HG02885 (cell line): ENCODE measurements around the gene ATF6.
A peak's percentile ranks its signal among the peaks of the same experiment; 100 is the strongest.
"Not testable (repeated sequence)": the region's sequence is repeated elsewhere in the genome, so short reads cannot be mapped to it uniquely, and the experiment has no call there.

Experiments used
- ATAC-seq: cut with Tn5 transposase; IDR thresholded peaks from one replicate; pipeline ENCODE4 v1.9.1; 2021; ENCODE audit warnings: mild to moderate bottlenecking; ENCODE audit not compliant: unreplicated experiment, poor library complexity

ATF6 gene

DNA sequence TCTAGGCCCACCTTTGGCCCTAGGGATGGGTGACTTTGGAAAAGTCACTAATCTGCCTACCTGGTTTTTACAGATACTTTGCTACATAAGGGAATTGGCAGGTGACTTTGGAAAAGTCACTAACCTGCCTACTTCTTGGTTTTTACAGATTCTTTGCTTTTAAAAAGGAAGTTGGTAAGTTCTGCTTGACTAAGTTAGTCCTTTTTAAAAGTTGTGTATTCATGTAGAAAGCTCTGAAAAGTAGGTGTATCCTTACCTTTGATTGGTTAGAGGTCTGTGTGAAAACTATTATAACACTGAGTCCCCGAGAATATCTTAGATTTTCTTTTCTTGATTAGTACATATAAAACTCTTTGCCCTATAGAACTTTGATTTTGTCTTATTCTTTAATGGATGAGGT is 12.4 kb downstream of the ATF6 start:
- ATAC-seq = no peak

DNA sequence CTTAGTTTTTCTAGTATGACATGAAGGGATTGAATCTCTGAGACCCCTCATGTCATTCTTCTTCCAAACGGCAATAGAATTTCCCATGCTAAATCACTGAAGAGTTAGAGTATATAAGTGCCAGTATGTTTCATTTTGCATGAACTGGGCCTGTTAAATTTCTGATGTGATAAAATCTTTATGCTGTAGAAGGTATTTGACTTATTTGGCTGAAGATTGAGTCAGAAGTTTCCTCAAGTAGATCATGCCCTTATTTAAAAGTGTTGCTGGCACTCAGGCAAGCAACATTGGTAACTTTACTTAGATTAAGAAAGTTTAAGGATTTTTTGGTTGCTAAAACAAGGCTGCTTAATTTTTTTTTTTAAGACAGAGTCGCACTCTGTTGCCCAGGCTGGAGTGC is 13.3 kb downstream of the ATF6 start:
- no peak for ATAC-seq

DNA sequence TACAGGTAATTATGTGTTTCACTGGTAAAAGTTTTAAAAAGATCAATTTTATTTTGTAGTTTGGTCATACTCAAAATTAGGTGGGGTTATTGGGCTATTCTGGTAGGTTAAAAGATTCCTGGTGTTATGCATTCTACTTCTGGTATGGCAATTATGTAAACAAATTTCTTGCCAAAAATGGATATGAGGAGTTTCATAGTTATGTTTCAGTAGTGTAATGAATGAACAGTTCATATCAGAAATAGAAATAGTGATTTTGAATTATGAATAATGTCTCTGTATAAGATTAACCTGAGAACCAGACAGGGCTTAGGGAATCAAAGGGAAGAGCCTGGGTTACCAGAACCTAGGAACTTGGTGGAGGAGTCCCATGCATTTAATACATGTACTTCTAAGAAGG is 15.9 kb downstream of the ATF6 start:
- no peak for ATAC-seq

DNA sequence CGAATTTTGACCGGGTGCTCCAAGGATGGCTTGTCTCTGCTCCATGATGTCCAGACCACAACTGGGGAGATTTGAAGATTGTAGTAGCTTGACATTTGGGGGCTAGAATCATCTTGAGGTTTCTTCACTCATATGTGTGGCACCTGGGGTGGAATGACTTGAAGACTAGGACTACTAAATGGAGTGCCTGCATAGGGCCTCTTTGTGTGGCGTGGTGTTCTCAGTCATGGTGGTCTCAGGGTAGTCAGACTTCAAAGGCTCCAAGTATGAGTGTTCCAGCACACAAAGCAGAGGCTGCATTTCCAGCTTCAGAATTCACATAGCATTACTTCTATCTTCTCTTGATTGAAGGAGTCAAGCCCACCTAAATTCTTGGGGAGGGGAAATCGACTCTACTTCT is 16.8 kb downstream of the ATF6 start:
- no peak for ATAC-seq

DNA sequence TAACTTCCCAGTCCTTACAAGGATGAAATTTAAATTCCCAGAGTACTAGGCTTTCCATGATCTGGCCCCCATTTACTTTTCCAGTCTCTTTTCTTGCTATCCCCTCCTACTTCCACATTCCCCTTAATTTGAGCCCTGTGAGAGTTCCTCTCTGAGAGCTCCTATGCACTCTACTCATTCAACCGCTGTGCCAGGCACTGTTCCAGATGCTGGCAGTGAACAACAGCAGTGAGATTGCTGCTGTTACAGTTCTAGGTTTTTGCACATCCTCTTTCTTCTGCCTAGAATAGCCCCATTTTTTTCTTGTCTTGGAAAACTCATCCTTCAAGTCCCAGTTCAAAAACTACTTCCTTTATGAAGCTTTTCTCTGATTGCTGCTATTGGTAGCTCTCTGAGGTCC is 18.8 kb downstream of the ATF6 start:
- no peak for ATAC-seq

DNA sequence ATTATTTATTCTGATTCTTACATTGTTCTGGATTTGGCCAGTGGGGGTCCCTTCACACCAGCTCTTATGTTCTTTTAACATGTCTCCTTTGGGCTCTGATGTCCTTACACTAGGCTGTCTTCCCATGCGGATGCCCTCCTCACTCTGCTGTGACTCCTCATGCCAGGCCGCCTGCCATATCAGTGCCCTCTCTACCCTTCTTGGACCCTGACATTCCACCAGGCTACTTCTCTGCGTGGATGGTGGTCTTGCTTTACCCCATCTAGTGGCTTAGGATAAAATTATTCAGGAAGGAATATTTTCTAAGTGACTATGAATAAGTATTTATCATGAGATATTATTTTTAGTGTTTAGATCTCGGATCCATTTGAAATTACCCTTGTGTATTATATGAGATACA is 21.2 kb downstream of the ATF6 start:
- ATAC-seq = no peak

DNA sequence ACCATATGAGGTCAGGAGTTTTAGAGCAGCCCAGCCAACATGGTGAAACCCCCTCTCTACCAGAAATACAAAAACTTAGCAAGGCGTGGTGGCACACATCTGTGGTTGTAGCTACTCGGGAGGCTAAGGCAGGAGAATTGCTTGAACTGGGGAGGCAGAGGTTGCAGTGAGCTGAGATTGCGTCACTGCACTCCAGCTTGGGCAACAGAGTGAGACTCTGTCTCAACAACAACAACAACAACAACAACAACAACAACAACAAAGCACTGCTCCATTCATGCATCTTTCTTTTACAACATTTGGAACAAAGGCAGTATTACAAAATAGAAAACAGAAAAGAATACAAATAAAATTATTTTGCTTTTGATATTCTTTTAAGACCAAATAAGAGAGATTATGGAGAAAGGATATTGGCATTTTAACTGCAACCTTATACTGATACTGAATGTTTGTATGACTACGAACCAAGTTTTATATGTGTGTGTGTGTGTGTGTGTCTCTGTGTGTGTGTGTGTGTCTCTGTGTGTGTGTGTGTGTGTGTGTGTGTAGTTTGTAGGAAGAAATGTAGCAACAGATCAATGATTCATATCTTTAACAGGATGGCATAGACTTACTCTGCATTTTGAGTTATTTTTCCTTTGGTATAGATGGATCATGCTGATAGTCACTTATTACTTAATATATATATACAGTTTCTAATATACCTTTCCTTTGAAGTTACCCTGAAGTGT is 24.6 kb downstream of the ATF6 start:
- no peak for ATAC-seq

DNA sequence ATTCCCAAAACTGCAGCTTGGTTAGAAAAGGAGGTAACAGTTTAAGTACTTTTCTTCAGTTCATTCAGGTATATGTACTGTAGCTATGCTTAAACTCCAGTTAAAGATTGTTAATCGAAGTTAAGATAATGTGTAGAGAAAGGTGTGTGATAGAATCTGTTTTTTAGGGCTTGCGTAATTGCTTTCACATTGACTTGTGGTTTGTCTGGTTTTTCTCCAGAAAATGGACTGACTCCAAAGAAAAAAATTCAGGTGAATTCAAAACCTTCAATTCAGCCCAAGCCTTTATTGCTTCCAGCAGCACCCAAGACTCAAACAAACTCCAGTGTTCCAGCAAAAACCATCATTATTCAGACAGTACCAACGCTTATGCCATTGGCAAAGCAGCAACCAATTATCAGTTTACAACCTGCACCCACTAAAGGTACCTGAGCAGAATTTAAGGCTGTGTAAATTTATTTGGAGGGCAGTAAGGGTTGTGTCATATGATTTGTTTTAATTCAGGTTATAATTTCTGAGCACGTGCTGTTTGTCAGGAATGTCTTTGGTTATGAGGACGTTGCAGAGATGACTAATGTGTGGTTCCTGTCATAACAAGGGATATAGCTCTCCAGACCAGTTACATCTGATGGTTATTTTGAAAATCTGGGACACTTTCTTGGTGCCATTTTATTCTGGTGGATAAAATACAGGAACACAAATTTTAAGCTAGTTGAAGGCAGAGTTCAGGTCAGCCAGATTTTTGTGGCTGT is 26.0 kb downstream of the ATF6 start:
- ATAC-seq = no peak

DNA sequence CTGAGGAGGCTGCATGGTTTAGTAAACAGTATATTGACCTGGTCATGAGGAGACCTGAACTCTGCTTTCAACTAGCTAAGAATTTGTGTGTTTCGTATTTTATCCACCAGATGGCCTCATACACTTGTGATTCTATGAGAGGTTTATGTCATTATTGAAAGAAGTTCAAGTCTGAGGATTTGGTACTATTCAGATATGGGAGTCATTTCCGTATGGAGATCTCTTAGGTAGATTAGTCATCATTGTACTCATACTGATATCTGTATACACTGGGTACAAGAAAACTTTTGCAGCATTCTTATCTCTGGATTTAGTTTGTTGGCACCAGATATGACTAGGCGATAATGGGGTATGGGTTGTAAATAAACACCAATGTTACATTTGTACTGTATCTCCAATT is 26.6 kb downstream of the ATF6 start:
- peak; percentile 52 for ATAC-seq

DNA sequence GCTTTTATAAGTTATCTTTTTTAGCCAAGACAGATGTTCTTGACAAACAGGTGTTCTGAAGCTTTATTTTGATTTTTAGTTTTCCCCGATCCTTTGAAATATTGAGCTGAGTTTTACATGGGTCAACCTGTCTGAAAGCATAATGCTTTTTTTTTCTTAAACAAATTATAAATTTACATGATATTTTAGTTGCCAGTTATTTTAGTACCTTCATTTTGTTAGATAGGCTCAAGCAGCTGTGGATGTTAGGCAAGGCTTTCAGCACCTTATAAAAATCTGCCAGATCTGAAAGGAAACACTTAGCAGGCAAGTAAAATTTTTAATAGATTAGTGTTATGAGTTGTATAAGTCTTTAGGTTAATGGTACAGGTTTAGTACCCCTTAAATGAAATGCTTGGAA is 33.7 kb downstream of the ATF6 start:
- no peak for ATAC-seq

DNA sequence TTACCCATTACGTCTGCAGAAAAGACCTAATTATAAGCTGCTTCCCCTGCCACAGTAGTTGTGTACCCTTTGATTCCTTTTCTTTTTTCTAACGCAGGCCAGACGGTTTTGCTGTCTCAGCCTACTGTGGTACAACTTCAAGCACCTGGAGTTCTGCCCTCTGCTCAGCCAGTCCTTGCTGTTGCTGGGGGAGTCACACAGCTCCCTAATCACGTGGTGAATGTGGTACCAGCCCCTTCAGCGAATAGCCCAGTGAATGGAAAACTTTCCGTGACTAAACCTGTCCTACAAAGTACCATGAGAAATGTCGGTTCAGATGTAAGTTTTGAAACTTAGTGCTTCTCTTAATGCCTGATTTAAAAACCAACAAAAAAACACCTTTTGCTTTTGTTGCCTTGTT is 35.8 kb downstream of the ATF6 start:
- ATAC-seq = no peak

DNA sequence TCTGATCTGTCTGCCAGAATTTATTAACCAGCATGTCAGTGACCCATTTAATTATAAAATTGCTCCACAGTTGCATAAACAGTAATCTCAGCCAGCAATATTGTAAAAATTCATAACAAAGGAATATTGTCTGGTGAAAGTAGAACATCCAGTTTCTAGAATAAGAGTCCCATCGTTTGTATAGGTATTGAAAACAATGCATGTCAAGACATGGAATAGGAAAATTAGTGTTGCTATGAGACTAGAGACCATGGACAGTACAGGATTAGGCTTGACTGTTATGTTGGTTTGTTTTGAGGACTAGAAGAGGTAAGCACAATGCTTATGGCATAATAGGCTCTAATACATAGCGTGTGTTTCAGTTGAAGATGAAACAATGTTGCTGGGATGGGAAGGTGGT is 37.1 kb downstream of the ATF6 start:
- no peak for ATAC-seq

DNA sequence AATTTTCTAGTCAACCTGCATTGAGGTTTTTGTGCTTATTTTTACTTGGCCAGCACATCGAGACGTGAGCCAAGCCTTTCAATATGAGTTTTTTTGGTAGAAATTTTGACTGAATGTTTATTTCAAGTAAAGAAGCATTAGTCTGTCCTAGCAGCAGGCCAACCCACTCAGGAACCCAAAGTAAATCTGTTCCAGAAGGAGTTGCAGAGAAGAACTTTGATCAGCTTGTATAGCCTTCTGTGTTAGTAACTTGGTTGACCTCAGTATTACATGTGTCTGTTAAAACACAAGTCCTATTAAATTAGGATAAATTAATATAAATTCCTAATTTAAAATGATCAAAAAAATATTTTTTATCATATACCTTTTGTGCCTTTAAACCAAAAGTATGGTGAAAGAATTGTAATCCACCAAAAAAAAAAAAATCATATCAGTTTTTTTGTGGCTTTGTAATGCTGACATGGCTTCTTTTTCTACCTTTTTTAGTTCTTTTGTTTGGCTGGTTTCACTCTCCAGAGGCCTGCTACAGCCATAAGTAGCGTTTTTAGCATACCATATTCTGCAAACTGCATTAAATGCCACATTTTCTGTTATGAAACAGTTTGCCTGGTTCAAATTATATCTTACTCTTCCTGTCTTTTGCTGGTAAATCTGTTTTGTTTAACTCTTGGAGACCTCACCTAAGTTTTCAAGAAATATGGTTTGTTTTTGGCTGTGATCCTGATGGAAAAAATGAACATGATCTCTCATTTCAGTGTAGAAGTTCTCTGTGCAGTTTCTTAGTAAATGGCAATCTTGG is 39.5 kb downstream of the ATF6 start:
- no peak for ATAC-seq

DNA sequence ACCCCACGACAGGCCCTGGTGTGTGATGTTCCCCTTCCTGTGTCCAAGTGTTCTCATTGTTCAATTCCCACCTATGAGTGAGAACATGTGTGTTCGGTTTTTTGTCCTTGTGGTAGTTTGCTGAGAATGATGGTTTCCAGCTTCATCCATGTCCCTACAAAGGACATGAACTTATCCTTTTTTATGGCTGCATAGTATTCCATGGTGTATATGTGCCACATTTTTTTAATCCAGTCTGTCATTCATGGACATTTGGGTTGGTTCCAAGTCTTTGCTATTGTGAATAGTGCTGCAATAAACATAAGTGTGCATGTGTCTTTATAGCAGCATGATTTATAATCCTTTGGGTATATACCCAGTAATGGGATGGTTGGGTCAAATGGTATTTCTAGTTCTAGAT is 43.1 kb downstream of the ATF6 start:
- ATAC-seq = not testable (repeated sequence)

DNA sequence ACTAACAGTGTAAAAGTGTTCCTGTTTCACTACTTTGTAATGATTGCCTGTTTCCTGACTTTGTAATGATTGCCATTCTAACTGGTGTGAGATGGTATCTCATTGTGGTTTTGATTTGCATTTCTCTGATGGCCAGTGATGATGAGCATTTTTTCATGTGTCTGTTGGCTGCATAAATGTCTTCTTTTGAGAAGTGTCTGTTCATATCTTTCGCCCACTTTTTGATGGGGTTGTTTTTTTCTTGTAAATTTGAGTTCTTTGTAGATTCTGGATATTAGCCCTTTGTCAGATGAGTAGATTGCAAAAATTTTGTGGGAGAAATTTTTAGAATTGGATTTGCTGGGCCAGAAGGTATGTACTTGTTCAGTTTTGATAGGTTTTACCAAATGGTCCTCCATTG is 43.5 kb downstream of the ATF6 start:
- ATAC-seq = not testable (repeated sequence)

DNA sequence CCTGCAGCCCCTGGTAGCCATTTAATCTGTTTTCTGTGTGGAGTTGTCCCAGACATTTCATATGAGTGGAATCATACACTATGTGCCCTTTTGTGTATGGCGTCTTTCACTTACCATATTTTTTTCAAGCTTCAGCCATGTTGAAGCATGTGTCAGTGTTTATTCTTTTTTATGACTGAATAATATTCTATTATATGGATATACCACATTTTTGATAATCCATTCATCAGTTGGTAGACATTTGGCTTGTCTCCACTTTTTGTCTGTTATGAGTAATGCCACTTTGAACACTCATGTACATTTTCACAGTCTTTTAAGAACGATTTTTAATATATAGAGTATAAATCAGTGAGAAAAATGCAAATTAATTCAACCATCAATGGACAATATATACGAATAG is 44.7 kb downstream of the ATF6 start:
- no peak for ATAC-seq

DNA sequence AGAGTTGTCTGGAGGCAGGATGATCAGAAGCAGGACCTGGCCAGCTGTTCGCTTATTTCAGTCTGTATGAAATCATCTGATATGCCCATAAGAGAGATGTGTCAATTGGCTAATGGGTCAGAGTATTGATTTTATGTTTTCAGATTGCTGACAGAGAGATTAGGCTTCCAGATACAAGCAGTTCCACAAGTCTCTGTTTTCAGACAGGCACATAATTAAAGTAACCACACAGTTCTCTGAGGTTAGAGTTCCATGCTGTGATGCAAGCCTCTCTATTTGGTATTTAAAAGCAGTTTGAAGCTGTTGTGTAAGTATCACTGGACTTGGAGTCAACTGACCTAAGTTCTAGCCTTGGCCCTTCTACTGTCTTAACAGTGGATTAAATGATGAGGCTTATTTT is 50.1 kb downstream of the ATF6 start:
- no peak for ATAC-seq

DNA sequence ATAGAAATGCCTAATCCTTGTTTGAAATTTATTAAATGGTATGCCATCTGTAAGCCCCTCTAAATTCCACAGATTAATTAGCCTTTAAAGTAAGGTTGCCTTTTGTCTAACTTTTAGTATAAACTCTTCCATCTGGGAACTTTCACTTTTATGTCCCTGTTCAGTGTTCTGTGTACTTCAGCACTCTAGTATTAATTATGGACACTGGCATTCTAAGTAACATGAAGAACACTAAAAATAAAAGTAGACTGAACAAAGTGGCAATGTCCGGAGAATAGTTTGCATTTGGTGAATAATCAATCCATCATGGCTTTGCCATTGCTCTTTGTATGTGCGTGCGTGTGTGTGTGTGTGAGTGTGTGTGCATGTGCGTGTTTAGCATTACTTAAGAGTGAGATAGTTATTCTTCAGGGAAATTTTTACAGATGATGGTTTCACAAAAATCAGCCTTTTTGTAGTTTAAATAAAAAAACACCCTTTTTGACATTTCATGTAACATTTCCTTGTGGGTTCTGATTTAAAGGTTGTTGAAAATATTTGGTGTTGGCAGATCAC is 51.1 kb downstream of the ATF6 start:
- ATAC-seq = no peak

DNA sequence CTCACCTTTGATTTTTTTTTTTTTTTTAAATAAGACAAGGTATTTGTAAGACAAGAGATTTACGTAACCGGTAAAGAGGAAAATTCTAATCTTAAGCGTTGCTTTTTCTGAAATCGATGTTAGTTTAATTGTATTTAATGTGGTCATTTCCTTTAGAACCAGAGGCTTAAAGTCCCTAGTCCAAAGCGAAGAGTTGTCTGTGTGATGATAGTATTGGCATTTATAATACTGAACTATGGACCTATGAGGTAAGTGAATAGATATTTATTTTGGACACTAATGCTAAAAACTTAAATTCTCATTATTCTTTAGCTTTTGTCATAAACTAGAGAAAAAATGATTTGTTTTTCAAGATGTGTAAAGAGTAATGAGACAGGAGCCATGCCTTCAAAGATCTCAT is 54.8 kb downstream of the ATF6 start:
- ATAC-seq = no peak

DNA sequence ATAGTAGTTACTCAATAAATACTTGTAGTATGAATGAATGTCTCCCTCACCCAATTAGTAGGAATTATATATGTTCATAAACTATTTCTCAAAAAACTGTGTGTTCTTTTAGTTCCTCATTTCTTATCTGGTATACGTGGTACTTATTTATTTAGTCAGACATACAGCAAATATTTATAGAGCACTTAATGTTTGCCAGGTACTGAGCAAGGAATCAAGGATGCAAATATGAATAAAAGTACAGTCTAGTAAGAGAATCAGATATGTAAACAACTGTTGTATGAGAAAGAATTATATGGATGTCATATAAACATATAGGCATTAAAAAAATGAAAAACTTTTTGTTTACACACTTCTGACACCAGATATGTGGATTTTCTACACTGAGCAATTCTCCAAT is 58.5 kb downstream of the ATF6 start:
- no peak for ATAC-seq

DNA sequence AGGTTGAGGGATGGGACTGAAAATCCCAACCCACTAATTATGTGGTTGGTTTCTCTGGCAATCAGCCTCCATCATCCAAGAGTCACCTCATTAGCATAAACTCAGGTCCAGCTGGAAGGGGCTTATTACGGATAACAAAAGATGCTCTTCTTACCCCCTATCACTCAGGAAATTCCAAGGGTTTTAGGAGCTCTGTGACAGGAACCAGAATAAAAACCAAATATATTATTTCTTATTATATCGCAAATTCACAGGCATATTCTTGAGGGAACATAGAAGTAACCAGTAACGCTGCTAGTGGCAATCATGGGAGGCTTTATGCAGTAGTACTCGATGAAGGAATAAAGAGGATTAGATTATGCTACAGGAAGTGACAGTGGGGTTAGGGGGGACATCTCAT is 59.7 kb downstream of the ATF6 start:
- no peak for ATAC-seq
